ENCODE results near the gene FRK.

The FRK gene

DNA sequence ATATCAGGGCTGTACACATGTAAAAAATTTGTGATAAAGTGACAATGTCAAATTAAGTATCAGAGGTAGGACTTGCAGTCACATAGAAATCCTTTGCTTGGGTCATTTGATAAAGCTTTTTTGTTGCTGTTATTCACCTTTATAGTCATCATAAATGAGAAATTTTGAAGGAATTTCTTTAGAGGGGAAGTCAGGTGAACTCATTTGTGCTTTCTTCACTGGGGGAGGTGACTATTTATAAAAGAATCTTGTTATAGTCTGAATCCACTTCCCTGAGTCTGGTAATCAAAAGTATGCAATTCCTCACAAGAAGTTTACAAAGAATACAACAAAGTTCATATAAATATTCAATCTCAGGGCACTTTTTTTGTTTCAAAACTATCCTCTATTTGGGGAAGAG, 47.7 kb downstream of the FRK start:
- Mint-ChIP-seq H3K4me3 (no peak overlapping the region), H3K4me1 (peaks cover 20% of the 10 kb centered on the region), H3K27ac (no peak overlapping the region), H3K36me3 (ENCODE audit: low read depth) (no peaks in the 10 kb centered on the region), H3K9me3 (no peaks in the 10 kb centered on the region), H3K27me3 (ENCODE audit: low read depth, poor library complexity) (no peaks in the 10 kb centered on the region)
- DNase-seq = no peak
- TF ChIP-seq, protein P1, sequence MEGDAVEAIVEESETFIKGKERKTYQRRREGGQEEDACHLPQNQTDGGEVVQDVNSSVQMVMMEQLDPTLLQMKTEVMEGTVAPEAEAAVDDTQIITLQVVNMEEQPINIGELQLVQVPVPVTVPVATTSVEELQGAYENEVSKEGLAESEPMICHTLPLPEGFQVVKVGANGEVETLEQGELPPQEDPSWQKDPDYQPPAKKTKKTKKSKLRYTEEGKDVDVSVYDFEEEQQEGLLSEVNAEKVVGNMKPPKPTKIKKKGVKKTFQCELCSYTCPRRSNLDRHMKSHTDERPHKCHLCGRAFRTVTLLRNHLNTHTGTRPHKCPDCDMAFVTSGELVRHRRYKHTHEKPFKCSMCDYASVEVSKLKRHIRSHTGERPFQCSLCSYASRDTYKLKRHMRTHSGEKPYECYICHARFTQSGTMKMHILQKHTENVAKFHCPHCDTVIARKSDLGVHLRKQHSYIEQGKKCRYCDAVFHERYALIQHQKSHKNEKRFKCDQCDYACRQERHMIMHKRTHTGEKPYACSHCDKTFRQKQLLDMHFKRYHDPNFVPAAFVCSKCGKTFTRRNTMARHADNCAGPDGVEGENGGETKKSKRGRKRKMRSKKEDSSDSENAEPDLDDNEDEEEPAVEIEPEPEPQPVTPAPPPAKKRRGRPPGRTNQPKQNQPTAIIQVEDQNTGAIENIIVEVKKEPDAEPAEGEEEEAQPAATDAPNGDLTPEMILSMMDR (IDR thresholded peaks at IDR 0.05) = no peak

DNA sequence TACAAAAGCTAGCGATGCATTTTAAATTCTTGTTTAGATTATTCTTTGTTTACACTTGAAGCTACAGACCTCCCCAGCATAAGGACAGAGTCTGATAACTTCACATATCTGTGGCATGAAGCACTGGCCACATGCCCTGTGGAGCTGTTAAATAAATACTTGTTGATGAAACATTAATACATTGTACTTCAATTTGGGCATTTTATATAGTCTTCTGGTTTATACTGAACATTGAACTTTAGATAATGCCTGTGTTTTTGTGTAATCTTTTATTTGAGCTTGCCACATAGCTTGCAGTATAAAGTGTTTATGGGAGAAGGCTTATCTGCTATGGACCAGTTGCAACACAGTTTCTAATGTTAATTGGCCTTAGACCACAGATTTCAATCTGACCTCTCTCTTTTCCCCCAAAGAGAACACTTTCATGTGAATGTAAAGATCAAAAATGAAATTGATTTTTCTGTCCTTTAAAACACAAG, 48.2 kb downstream of the FRK start:
- H3K36me3 Mint-ChIP-seq (ENCODE audit: low read depth) = no peaks in the 10 kb centered on the region
- TF ChIP-seq, protein P1 (IDR thresholded peaks at IDR 0.05) = no peak
- H3K4me1 Mint-ChIP-seq = peaks cover 20% of the 10 kb centered on the region
- H3K4me3 Mint-ChIP-seq = no peak overlapping the region
- no peak overlapping the region for H3K27ac Mint-ChIP-seq
- DNase-seq = no peak
- no peaks in the 10 kb centered on the region for H3K27me3 Mint-ChIP-seq (ENCODE audit: low read depth, poor library complexity)
- no peaks in the 10 kb centered on the region for H3K9me3 Mint-ChIP-seq

DNA sequence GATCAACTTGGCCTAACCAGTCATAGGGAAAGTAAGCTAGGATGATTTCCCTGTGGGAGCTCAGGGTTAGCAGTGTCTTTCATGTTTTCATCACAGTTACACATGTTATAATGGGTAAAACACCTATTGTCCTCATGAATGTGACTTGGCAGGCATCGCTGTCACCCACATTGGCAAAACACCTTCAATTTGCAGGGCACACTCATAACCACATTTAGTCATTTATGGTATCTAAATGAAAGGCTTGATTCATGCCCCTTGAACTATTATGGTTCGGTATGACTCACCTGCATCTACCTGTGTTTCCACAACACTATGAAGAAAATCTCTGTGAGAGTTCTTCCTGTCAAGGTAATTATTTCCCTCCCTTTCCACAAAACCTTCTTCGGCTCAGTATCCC, 49.2 kb downstream of the FRK start:
- no peaks in the 10 kb centered on the region for H3K36me3 Mint-ChIP-seq (ENCODE audit: low read depth)
- DNase-seq = no peak
- TF ChIP-seq, protein P1 (IDR thresholded peaks at IDR 0.05) = no peak
- H3K4me1 Mint-ChIP-seq = peaks cover 10% of the 10 kb centered on the region
- H3K27ac Mint-ChIP-seq = no peak overlapping the region
- no peaks in the 10 kb centered on the region for H3K9me3 Mint-ChIP-seq
- no peaks in the 10 kb centered on the region for H3K27me3 Mint-ChIP-seq (ENCODE audit: low read depth, poor library complexity)
- H3K4me3 Mint-ChIP-seq = no peak overlapping the region

DNA sequence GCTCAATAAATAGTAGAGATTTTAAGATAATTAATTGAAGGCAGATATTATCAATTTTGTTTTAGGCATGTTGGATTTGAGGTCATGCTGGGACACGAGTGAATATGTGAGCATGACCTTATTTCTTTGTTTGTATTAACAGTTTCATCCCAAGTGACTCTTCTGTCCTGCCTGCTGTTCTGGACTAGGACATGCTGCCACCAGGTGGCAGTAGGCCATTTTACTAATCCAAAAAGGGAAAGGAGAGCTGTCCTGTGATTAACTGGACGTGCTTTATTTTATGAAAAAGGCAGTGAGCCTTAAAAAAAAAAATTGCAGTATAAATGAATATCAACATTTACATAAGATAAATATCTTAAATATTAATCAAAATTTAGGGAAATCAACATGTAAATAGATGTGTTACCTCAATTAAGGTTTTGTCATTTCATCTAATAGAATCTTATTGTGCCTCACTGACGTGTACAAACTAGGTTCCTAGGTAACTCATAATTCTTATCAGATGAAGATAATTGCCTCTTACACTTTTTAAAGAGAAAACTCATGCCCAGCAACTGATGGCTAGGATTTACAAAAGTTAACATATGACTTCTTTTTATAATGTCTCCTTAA, 49.8 kb downstream of the FRK start:
- Mint-ChIP-seq H3K4me3 (no peak overlapping the region), H3K4me1 (peaks cover 9% of the 10 kb centered on the region), H3K27ac (no peak overlapping the region), H3K9me3 (no peaks in the 10 kb centered on the region), H3K27me3 (ENCODE audit: low read depth, poor library complexity) (no peaks in the 10 kb centered on the region), H3K36me3 (ENCODE audit: low read depth) (no peaks in the 10 kb centered on the region)
- DNase-seq = peak; percentile 60
- TF ChIP-seq, protein P1 (IDR thresholded peaks at IDR 0.05) = peak; percentile 76

DNA sequence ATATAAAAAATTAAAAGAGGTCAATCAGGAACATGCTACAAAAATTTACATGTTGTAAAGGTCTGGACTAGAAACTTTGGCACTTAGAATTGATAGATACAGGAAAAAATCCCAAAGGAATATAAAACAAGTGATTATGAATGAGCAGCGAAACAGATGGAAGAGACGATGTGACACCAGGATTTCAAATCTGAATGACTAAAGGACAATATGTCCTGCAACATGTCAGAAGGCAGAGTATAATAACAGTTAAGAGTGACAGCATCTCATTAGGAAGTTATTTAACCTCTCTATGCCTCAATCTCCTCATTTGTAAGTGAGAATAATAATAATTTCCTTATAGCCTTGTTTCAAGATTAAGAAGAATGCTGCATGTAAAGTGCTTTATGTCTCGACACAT, 50.3 kb downstream of the FRK start:
- Mint-ChIP-seq H3K4me1 (peaks cover 9% of the 10 kb centered on the region), H3K36me3 (ENCODE audit: low read depth) (no peaks in the 10 kb centered on the region), H3K4me3 (no peak overlapping the region), H3K27me3 (ENCODE audit: low read depth, poor library complexity) (no peaks in the 10 kb centered on the region), H3K27ac (no peak overlapping the region), H3K9me3 (no peaks in the 10 kb centered on the region)
- DNase-seq = no peak
- TF ChIP-seq, protein P1 (IDR thresholded peaks at IDR 0.05) = no peak

Measured in nephron progenitor cell (in vitro differentiated cells).